Measurements from ENCODE around the gene ZNF407. TPM values are rescaled to one million over a fixed set of nuclear protein-coding genes. Genes with fewer than 3 reads are reported as not detected.

Gene ZNF407
- total and polyA plus RNA-seq, 9 donors: 5.3 to 22.3 (median 18.7) TPM

DNA sequence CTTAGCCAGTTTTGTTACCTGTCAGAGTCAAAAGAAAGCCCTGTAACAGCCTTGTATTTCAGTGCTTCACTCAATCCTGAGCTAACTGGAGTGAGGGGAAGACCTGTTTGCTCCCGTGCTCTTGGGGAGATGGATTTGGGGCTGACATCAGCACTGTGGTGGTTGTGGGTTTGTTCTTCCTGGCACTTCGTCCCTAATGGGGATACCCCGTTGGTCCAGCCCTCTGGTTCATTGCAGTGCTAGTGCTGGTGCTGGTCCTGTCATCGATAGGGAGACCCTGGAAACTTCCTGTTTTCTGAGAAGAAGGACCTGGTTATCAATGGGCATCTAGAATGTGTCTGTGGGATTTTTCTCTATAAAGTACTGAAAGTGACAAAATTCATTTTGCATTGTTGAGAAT lies 205.4 kb downstream of the ZNF407 start:
- Histone ChIP-seq H3K4me3 (no peak overlapping the region), H3K9me3 (no peaks in the 10 kb centered on the region), H3K27me3 (no peaks in the 10 kb centered on the region), H3K4me1 (ENCODE audit: insufficient read depth) (no peaks in the 10 kb centered on the region), H3K27ac (no peak overlapping the region), H3K36me3 (no peaks in the 10 kb centered on the region)
- WGBS, 3 donors: 90 to 95% (median 90%) methylated on average over 4 of the region's 4 CpGs
- DNase-seq: no peak
- TF ChIP-seq POLR2A (IDR thresholded peaks at IDR 0.05) (no peak), EP300 (IDR thresholded peaks at IDR 0.05) (no peak)
- TF ChIP-seq, protein P1, sequence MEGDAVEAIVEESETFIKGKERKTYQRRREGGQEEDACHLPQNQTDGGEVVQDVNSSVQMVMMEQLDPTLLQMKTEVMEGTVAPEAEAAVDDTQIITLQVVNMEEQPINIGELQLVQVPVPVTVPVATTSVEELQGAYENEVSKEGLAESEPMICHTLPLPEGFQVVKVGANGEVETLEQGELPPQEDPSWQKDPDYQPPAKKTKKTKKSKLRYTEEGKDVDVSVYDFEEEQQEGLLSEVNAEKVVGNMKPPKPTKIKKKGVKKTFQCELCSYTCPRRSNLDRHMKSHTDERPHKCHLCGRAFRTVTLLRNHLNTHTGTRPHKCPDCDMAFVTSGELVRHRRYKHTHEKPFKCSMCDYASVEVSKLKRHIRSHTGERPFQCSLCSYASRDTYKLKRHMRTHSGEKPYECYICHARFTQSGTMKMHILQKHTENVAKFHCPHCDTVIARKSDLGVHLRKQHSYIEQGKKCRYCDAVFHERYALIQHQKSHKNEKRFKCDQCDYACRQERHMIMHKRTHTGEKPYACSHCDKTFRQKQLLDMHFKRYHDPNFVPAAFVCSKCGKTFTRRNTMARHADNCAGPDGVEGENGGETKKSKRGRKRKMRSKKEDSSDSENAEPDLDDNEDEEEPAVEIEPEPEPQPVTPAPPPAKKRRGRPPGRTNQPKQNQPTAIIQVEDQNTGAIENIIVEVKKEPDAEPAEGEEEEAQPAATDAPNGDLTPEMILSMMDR (IDR thresholded peaks at IDR 0.05): no peak
- intact Hi-C loops (cut with DNase I): no loop called here

DNA sequence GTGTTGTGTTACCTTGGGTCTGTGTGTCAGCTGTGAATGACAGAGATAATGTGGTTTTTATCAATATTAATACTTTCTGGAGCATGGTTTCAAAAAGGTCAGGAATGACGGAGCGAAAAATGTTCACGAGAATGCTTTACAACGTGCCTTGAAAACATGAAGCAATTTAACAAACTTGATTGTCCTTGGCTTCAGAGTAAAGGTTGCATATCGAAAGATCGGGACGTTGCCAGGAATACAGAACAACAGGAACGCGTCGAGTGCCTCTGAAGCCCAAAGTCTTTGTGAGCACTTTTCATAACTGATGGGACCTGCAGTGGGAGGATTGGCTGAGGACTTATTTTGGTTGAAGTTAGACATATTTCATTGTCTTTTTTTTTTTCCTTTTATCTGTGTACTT lies 206.1 kb downstream of the ZNF407 start:
- no peaks in the 10 kb centered on the region for H3K4me1 ChIP-seq (ENCODE audit: insufficient read depth)
- intact Hi-C loops (cut with DNase I): no loop called here
- no peak for DNase-seq
- no peaks in the 10 kb centered on the region for H3K9me3 ChIP-seq
- H3K36me3 ChIP-seq: no peaks in the 10 kb centered on the region
- 14 to 20% (median 18%) methylated on average over 10 of the region's 10 CpGs for WGBS, 3 donors
- H3K4me3 ChIP-seq: no peak overlapping the region
- no peak overlapping the region for H3K27ac ChIP-seq
- TF ChIP-seq EP300 (IDR thresholded peaks at IDR 0.05): no peak
- TF ChIP-seq, protein P1 (IDR thresholded peaks at IDR 0.05): no peak
- TF ChIP-seq POLR2A (IDR thresholded peaks at IDR 0.05): no peak
- H3K27me3 ChIP-seq: no peaks in the 10 kb centered on the region

DNA sequence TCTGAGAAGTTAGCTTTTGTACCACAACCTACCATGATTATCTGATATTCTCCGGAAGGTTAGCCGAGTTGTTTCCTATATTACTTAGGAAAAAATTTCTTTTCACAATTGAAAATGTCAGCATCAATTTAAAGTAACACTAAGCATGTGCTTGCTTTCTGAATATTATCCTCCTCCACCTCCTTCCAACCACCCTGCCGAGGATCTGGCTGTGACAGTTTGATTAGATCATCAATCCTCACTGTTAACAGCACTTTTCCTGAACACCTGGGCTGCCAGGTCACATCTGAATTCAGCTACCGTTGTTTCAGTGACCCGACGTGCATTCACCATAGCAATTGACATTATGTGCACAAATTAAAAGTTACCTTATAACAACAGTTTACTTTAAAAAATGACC lies 207.0 kb downstream of the ZNF407 start:
- Histone ChIP-seq H3K9me3 (no peaks in the 10 kb centered on the region), H3K27me3 (no peaks in the 10 kb centered on the region), H3K36me3 (no peaks in the 10 kb centered on the region), H3K27ac (no peak overlapping the region), H3K4me3 (no peak overlapping the region), H3K4me1 (ENCODE audit: insufficient read depth) (no peaks in the 10 kb centered on the region)
- intact Hi-C loops (cut with DNase I): no loop called here
- WGBS, 3 donors: 71 to 85% (median 77%) methylated on average over 6 of the region's 6 CpGs
- TF ChIP-seq POLR2A (IDR thresholded peaks at IDR 0.05) (no peak), EP300 (IDR thresholded peaks at IDR 0.05) (no peak)
- TF ChIP-seq, protein P1 (IDR thresholded peaks at IDR 0.05): no peak
- DNase-seq: no peak

DNA sequence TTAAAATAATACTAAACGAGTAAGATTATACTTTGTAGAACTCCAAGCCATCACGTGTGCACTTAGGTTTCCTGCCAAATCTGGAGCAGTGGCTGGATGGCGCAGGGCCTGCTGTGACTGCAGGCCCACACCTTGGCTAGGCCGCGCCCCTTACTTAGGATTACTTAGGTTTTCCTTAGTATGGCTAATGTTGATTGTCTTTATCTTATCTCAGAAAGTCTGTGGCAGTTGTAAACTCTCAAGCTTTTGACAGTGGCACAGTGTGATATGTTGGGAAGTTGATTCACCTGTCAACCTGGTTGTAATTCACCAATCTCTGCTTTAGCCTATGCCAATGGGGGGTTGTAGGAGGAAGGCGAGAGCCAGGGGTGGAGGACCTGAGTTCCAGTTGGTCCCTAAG lies 208.4 kb downstream of the ZNF407 start:
- no peak overlapping the region for H3K27ac ChIP-seq
- no peak for DNase-seq

More for the DNA sequence above, 208.4 kb downstream of the ZNF407 start:
- 85 to 89% (median 88%) methylated on average over 6 of the region's 6 CpGs for WGBS, 3 donors
- TF ChIP-seq POLR2A (IDR thresholded peaks at IDR 0.05) (no peak), EP300 (IDR thresholded peaks at IDR 0.05) (no peak)
- TF ChIP-seq, protein P1 (IDR thresholded peaks at IDR 0.05): no peak
- Histone ChIP-seq H3K4me3 (no peak overlapping the region), H3K27me3 (no peaks in the 10 kb centered on the region), H3K4me1 (ENCODE audit: insufficient read depth) (no peaks in the 10 kb centered on the region), H3K9me3 (no peaks in the 10 kb centered on the region), H3K36me3 (no peaks in the 10 kb centered on the region)
- intact Hi-C loops (cut with DNase I): no loop called here
